Caco-2 (cell line): ENCODE measurements around the gene GYG2. TPM values are rescaled to one million over a fixed set of nuclear protein-coding genes. Genes with fewer than 3 reads are reported as not detected.

ENCODE experiments used
- BruUV-seq: library from RNA; stranded (reverse); fragments of 400-500 nt; replicated peaks from 2 replicates; lab custom pipeline; 2021; lab: Mats Ljungman, UMichigan
- CTCF ChIA-PET: fragments of 300-600 bp; sonication (Branson Sonifier 250); formaldehyde crosslinking; loops from one replicate; lab custom pipeline; 2022; ENCODE audit warnings: antibody characterized with exemption; lab: Charles Lee
- POLR2A ChIA-PET: fragments of 300-600 bp; sonication (Branson Sonifier 250); formaldehyde crosslinking; loops from one replicate; lab custom pipeline; 2022; ENCODE audit warnings: antibody characterized with exemption; lab: Charles Lee
- DNase-seq, 2 experiments: peaks; one replicate each; pipeline versions ENCODE4 v3.0.0 to v3.0.0-alpha.2; 2020 to 2022
- H3K27me3 ChIP-seq: replicated peaks from 2 replicates; pipeline ENCODE4 v1.6.0; 2011; ENCODE audit warnings: low read length; ENCODE audit not compliant: control insufficient read depth, insufficient read depth
- H3K36me3 ChIP-seq: 2 replicates; pipeline ENCODE4 v1.5.1; 2011; ENCODE audit warnings: low read length; ENCODE audit not compliant: control insufficient read depth, insufficient read depth
- H3K4me1 ChIP-seq: fragments of 250-450 bp; sonication (Bioruptor Pico); 2 replicates; pipeline ENCODE4 v1.5.1; 2020; ENCODE audit warnings: mild to moderate bottlenecking
- H3K4me3 ChIP-seq: 2 replicates; pipeline ENCODE4 v1.5.1; 2011; ENCODE audit warnings: low read depth, mild to moderate bottlenecking, control low read depth, low read length
- H3K9me3 ChIP-seq: fragments of 250-450 bp; sonication (Bioruptor Pico); 2 replicates; pipeline ENCODE4 v1.5.1; 2020; ENCODE audit warnings: mild to moderate bottlenecking, moderate library complexity
- H3K27ac Mint-ChIP-seq: one replicate; pipeline ENCODE4 v1.8.0; 2022; ENCODE audit warnings: mixed read lengths; ENCODE audit not compliant: unreplicated experiment
- H3K27me3 Mint-ChIP-seq: one replicate; pipeline ENCODE4 v1.8.0; 2022; ENCODE audit warnings: mixed read lengths; ENCODE audit not compliant: insufficient read depth, unreplicated experiment
- H3K36me3 Mint-ChIP-seq: one replicate; pipeline ENCODE4 v1.8.0; 2022; ENCODE audit warnings: mild to moderate bottlenecking, mixed read lengths; ENCODE audit not compliant: insufficient read depth, unreplicated experiment
- H3K4me1 Mint-ChIP-seq: one replicate; pipeline ENCODE4 v1.8.0; 2022; ENCODE audit warnings: low read depth, mixed read lengths; ENCODE audit not compliant: unreplicated experiment
- H3K4me3 Mint-ChIP-seq: one replicate; pipeline ENCODE4 v1.8.0; 2022; ENCODE audit warnings: mild to moderate bottlenecking, moderate library complexity, mixed read lengths; ENCODE audit not compliant: unreplicated experiment
- H3K9me3 Mint-ChIP-seq: one replicate; pipeline ENCODE4 v1.8.0; 2022; ENCODE audit warnings: mixed read lengths; ENCODE audit not compliant: unreplicated experiment
- intact Hi-C: fragments of 100-400 bp; cut with micrococcal nuclease; formaldehyde crosslinking; loops from one replicate; pipeline ENCODE4 v1.10.0; 2022; ENCODE audit not compliant: unreplicated experiment
- total RNA-seq: library from RNA; stranded (reverse); gene quantifications from 2 replicates; pipeline ENCODE4 v1.2.3, GENCODE V29; 2022
- TF ChIP-seq, protein P1 (sequence below), 2 experiments: fragments of 200-600 bp in 1 of 2; IDR thresholded peaks; 1 replicate in 1 of 2; 2 replicates in 1 of 2; pipeline versions ENCODE4 v1.5.1 to v1.8.0; 2011 to 2022; ENCODE audit warnings: antibody characterized with exemption in 1 of 2, control low read depth in 1 of 2, inconsistent platforms in 1 of 2, low read depth in 1 of 2, low read length in 1 of 2, mild to moderate bottlenecking in 1 of 2, moderate library complexity in 1 of 2; ENCODE audit not compliant: insufficient read depth in 1 of 2, severe bottlenecking in 1 of 2, unreplicated experiment in 1 of 2

The GYG2 gene
- total RNA-seq, 1 experiment from 2014 or later, result 50.4 TPM

GRCh38 chrX:2903366-2903765 lies 74.6 kb downstream of the GYG2 start:
- Mint-ChIP-seq H3K4me3 (no peak overlapping the region), H3K27me3 (no peaks in the 10 kb centered on the region), H3K4me1 (peaks cover 7% of the 10 kb centered on the region), H3K36me3 (peaks cover 9% of the 10 kb centered on the region), H3K27ac (no peak overlapping the region), H3K9me3 (peaks cover 22% of the 10 kb centered on the region)
- DNase-seq, result no peak
- no peaks in the 10 kb centered on the region for H3K9me3 ChIP-seq
- CTCF ChIA-PET, result no interaction called here
- H3K4me1 ChIP-seq, result peaks cover 10% of the 10 kb centered on the region
- TF ChIP-seq, protein P1, sequence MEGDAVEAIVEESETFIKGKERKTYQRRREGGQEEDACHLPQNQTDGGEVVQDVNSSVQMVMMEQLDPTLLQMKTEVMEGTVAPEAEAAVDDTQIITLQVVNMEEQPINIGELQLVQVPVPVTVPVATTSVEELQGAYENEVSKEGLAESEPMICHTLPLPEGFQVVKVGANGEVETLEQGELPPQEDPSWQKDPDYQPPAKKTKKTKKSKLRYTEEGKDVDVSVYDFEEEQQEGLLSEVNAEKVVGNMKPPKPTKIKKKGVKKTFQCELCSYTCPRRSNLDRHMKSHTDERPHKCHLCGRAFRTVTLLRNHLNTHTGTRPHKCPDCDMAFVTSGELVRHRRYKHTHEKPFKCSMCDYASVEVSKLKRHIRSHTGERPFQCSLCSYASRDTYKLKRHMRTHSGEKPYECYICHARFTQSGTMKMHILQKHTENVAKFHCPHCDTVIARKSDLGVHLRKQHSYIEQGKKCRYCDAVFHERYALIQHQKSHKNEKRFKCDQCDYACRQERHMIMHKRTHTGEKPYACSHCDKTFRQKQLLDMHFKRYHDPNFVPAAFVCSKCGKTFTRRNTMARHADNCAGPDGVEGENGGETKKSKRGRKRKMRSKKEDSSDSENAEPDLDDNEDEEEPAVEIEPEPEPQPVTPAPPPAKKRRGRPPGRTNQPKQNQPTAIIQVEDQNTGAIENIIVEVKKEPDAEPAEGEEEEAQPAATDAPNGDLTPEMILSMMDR (IDR thresholded peaks at IDR 0.05; ENCODE audit: insufficient read depth in 1 of 2, low read depth in 1 of 2, low read length in 1 of 2, severe bottlenecking in 1 of 2, unreplicated experiment in 1 of 2), result no peak
- H3K36me3 ChIP-seq, result 0 out of 2 replicates have a peak, but pooled peaks cover 3% of the 10 kb centered on the region
- no TSS peak for BruUV-seq
- no peak overlapping the region for H3K4me3 ChIP-seq
- POLR2A ChIA-PET, result no interaction called here
- H3K27me3 ChIP-seq, result no peaks in the 10 kb centered on the region
- intact Hi-C loops, result no loop called here

DNA sequence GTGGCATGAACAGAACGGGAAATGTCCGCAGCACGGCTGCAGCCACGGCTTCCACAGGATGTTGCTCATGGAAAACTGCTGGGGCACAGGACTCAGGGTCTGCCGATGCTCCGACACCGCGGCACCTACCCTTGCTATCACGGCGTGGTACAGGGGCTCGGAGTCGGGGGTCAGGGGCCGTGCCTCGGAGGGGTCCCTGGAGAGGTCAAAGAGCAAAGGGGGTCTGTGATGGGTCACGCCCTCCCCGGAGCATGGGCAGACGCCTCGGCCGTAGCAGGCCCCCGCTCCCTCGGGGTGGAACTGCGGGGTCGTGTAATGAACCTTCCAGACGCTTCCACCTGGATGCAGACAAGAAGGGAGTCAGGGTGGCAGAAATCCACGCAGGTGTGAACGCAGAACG lies 78.6 kb downstream of the GYG2 start:
- H3K4me3 Mint-ChIP-seq, result no peak overlapping the region
- TF ChIP-seq, protein P1 (IDR thresholded peaks at IDR 0.05; ENCODE audit: insufficient read depth in 1 of 2, low read depth in 1 of 2, low read length in 1 of 2, severe bottlenecking in 1 of 2, unreplicated experiment in 1 of 2), result no peak
- BruUV-seq, result no TSS peak
- H3K9me3 Mint-ChIP-seq, result peaks cover 25% of the 10 kb centered on the region
- intact Hi-C loops, result no loop called here
- CTCF ChIA-PET, result no interaction called here
- H3K36me3 ChIP-seq, result 0 out of 2 replicates have a peak, but pooled peaks cover 3% of the 10 kb centered on the region
- H3K4me1 Mint-ChIP-seq, result peaks cover 13% of the 10 kb centered on the region
- H3K9me3 ChIP-seq, result no peaks in the 10 kb centered on the region
- H3K36me3 Mint-ChIP-seq, result no peaks in the 10 kb centered on the region
- H3K27me3 ChIP-seq, result no peaks in the 10 kb centered on the region
- no peak overlapping the region for H3K4me3 ChIP-seq
- H3K4me1 ChIP-seq, result peaks cover under 1% of the 10 kb centered on the region; the same call in 1 of the 2 replicates
- DNase-seq, result no peak
- H3K27me3 Mint-ChIP-seq, result no peaks in the 10 kb centered on the region
- H3K27ac Mint-ChIP-seq, result no peak overlapping the region
- POLR2A ChIA-PET, result no interaction called here

GRCh38 chrX:2908125-2908685 lies 79.5 kb downstream of the GYG2 start:
- 0 out of 2 replicates have a peak, but pooled peaks cover 3% of the 10 kb centered on the region for H3K36me3 ChIP-seq
- intact Hi-C loops, result no loop called here
- H3K4me1 Mint-ChIP-seq, result peaks cover 22% of the 10 kb centered on the region
- peaks cover 16% of the 10 kb centered on the region for H3K9me3 Mint-ChIP-seq
- H3K27ac Mint-ChIP-seq, result no peak overlapping the region
- no peaks in the 10 kb centered on the region for H3K36me3 Mint-ChIP-seq
- H3K27me3 ChIP-seq, result no peaks in the 10 kb centered on the region
- peaks cover 7% of the 10 kb centered on the region for H3K4me1 ChIP-seq
- H3K27me3 Mint-ChIP-seq, result no peaks in the 10 kb centered on the region
- no peak overlapping the region for H3K4me3 ChIP-seq
- ChIA-PET POLR2A (no interaction called here), CTCF (no interaction called here)
- no peak overlapping the region for H3K4me3 Mint-ChIP-seq
- BruUV-seq, result no TSS peak
- no peak for DNase-seq
- no peaks in the 10 kb centered on the region for H3K9me3 ChIP-seq
- TF ChIP-seq, protein P1 (IDR thresholded peaks at IDR 0.05; ENCODE audit: insufficient read depth in 1 of 2, low read depth in 1 of 2, low read length in 1 of 2, severe bottlenecking in 1 of 2, unreplicated experiment in 1 of 2), result no peak
